Activated T-helper 1 cell treated with Interleukin-2 at 50 U/mL for 16 hours (primary cell): Measurements from ENCODE around the gene PSMA1.
"Not testable (repeated sequence)": the region's sequence is repeated elsewhere in the genome, so short reads cannot be mapped to it uniquely, and the experiment has no call there.

Experiments
- DNase-seq: peaks from one replicate; pipeline ENCODE4 v3.0.0-alpha.2; 2020; ENCODE audit warnings: low read depth

PSMA1 gene

DNA sequence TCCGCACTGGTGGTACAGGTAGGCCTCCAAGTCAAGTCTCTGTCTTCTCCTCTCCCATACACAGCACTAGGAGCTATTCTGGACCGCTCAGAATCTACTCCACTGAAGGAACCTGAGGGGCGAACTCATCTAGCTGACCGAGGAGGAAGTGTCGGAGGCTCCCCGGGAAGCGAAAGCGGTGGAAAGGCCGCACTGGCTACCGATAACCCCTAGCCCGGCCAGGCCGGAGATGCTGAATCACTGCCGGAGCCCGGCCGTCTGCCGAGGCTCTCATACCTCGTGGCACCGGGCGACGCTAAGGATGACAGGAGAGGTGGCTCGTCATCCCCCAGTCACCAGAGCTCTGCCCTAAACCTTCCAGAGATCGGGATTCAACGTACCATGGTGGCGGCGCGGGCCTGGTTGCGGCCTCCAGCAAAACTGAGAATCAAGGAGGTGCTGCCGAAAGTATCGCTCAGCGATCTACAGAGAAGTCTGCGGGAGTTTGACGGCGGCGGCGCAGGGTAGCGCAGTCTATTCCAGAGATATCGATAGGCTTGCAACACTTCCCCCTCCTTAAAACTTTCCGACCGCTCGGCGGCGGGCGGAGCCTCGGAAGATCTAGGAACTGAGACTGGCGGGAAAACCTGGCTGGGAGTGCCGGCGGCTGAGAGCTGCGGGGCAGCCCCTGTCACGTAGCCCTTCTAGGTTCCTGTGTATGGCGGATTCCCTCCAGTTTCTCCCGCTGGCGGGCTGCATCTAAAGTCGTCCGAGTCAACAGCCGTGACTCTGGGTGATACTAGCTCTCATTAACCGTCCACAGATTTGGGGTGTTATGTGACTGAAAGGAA, at the start of gene PSMA1:
Gene PSMA1, minus strand, starts transcription at position 470 of the 830 bp plus-strand sequence. Its CDS starts 87 bp downstream, at position 383.
- peak; percentile 81 for DNase-seq

DNA sequence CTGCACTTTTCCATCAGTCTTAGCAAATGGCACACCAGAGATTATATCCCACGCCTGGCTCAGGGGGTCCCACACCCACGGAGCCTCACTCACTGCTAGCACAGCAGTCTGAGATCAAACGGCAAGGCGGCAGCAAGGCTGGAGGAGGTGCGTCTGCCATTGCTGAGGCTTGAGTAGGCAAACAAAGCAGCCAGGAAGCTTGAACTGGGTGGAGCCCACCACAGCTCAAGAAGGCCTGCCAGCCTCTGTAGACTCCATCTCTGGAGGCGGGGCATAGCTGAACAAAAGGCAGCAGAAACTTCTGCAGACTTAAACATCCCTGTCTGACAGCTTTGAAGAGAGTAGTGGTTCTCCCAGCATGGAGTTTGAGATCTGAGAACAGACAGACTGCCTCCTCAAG, 49.3 kb upstream of the PSMA1 start:
- peak; percentile 39 for DNase-seq

DNA sequence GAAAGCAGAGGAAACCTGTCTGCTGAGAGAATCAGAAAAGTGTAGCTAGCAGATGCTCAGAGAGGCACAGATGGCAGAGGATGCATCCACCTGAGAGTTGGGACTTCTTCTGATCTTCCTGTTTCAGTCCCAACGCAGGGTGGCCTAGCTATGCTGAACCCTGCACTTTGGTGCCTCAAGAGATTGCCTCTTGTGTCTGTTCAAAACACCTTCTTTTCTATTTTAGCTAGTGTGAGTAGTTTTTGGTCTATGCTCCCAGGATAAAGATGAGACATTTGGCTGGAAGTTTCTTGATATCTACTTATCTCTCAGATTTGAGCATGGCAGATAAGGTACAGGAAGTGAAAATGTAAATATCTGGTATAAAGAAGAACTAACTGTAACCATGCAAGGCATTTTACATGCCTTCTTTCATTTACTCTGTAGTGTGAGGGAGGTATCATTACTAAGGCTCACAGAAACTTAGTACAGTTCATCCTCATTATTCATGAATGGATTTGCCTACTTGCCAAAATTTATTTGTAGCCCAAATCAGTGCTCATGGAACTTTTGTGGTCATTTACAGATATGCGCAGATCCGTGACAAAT, 47.0 kb upstream of the PSMA1 start:
- DNase-seq: no peak

DNA sequence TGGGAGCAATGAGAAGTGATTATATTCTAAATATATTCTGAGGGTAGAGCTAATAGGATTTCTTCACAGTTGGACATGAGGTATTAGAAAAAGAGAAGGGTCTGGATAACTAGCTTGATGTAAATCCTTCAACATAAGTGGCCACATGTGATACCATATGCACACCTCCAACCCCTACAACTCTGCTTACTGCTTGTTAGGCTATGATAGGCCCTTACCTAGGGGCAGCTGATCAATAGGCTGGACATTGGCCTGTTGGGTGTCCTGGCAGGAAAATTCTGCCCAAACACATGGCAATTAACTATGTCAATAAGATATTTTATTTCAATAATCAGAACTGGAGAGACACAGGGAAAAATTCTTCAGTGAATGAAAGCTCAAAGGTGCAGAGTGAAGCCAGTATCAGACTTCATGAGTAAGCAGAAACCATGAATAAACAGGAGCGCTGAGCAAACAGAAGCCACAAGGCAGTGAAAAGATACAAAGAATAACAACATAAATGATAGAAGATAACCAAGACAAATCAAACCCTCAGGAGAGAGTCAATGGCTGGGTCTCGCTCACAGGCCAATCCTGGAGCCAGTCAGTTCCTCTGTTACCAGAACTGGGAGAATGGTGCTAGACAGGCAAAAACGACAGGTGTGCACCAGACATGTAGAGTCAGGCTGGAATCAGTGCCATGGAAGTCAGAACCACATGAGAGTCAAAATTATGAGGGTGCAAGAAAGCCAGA, 46.3 kb upstream of the PSMA1 start:
- DNase-seq: no peak

DNA sequence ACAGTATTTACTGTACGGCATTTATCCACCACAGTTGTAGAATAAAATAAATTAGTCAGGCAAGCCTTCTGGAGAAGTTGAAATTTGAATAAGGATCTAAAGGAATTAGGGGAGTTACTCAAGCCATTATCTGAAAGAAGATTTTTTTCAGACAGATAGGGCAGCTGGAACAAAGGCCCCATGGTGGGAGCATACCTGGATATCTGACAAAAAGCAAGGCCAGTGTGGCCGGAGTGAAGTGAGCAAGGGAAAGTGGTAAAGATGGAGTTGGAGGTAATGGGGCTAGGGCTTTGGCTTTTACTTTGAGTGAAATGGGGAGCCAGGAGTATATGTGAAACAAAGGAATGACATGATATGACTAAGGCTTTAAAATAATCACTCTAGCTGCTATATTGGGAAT, 45.7 kb upstream of the PSMA1 start:
- DNase-seq: no peak

DNA sequence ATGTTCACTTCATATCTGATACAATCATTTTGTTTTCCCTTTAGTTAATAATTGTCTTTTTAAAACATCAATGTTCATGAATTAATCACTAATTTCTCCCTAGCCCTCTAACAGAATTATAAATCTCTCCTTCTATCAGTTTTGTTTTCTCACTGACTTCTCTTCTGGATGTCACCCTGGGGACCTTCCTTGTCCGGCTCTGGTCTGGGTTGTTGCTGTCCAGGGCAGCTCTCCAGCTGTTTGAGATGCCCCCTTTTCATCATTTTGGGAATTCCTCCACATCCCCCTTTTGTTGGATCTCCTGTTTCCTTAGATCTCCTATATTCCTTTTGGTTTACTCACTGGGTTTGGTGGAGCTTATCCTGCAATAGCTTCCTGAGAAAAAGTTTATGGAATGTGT, 35.6 kb upstream of the PSMA1 start:
- DNase-seq: no peak

DNA sequence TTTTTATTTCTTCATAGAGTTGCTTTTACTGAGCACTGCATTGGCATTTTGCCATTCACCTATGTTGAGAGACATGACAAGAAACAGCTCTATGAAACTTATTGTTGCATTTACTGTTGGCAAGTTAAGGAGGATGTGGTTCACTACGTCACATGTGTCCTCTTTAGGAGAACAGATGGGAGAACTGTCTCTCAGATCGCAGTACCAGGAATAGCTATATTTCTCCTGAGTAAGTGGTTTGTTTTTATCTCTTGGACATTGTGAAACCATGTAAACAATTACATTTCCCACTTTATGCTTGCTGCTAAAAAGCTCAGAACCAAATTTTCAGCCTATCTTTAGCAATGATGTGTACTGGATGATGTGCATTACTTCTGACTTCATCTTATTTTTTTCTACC, 34.8 kb upstream of the PSMA1 start:
- DNase-seq: no peak

DNA sequence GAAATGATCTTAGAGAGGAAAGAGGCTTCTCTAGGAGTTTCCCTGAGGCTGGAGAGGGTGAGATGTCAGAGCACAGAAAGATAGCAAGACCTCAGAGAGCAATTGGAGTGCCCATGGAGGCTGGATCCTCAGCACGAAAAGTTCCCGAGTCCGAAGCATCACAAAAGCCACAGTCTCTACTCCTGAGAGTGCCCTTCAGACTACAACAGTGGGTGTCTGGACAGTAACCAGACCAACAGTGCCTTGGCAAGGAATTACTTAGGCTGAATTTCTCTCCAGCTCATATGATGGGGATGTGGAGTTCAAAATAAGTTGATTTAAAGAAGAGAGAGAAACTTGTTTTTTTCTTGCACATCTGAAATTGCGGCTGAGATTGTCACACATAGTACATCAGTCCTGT, 31.9 kb upstream of the PSMA1 start:
- DNase-seq: no peak

DNA sequence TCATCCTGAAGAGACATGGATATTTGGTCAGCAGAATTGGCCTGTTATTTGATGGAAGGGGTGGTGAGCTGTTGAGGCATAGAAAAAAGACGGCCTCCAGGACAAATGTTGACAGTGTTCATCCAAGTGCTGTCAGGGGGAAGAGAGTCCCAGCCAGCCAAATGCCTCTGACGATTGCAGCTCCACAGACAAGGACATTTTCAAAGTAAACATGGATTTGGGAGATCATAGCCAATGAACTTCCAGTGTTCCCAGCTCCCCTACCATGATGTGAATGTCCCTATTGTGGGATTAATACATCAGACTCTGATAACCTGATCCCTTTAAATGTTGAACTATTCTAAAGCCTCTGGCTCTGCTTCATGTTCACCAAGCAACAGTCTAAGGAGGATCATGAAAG, 31.2 kb upstream of the PSMA1 start:
- DNase-seq: no peak

DNA sequence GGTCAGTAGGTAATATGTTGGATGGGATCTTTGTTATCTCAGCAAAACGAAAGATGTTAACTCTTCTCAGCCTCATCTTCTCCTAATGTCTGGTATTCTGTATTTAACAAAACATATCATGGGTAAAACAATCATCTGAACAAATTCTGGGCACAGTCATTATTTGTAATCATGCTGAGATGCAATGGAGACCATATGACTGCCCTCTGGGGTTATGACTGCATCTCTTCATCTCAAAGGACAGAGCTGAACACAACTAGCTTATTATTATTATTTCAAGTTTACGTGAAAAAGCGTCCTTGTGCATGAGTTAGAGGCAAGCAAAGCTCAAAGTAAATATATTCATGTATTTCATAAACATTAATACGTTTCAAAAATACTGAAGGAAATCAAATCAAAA, 29.7 kb upstream of the PSMA1 start:
- DNase-seq: no peak

DNA sequence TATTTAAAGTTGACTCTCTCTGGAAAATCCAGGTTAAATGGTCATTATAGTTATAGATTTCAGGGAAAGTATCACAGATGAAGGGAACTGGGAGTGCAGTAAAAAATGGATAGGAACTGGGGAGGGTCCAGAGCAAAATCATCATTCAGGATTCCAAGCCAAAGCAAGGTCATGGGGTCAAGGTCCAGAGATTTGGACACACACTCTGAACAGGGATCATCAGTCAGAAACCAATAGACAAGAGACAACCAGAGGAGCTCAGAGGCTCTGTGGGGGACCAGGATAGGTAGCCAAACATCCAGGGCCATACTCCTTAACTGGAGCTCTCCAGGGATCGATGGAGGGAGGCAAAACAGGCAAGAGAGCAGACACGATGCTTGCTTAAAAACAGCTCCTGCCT, 27.3 kb upstream of the PSMA1 start:
- DNase-seq: no peak

DNA sequence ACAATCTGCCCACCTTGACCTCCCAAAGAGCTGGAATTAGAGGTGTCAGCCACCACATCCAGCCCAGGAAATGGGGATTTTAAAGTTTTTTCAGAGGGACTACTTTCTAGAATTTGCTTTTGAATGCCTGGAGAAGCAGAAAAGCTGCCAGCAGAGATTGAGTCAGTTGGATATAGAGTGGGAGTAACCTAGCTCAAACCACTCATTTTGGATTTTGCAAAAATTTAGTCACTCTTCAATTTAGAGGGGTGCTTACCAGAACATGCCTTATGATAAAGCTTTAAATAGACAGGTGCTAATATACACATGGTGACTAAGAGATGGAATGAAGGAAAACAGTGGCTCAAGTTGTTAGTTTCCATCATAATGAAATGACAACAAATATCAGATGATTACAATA, 26.5 kb upstream of the PSMA1 start:
- DNase-seq: no peak

DNA sequence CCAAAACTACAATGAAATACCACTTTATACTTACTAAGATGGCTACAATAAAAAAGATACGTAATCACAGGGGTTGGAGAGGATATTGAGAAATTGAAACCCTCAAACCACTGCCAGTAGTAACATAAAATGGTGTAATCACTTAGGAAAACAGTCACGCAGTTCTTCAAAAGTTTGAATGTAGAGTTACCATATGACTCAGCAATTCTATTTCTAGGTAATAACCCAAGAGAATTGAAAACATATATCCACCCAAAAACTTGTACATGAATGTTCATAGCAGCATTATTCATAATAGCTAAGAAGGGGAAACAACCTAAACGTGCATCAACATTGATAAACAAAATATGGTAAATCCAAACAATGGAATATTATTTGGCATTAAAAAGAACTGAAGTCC, 24.4 kb upstream of the PSMA1 start:
- no peak for DNase-seq

DNA sequence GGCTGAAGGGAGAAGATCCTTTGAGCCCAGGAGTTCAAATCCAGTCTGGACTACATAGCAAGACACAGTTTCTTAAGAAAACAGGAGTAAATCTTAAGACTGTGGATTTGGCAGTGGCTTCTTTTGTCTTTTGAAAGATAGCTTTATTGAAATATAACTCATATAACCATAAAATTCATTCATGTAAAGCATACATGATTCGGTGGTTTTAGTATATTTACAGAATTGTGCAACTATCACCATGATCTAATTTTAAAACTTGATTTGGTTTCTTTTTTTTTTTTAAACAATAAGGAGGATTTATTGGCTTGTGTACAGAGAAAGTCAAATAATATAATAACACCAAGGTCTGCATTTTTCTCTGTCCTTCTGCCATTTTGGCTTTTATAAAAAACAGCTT, 23.1 kb upstream of the PSMA1 start:
- no peak for DNase-seq

DNA sequence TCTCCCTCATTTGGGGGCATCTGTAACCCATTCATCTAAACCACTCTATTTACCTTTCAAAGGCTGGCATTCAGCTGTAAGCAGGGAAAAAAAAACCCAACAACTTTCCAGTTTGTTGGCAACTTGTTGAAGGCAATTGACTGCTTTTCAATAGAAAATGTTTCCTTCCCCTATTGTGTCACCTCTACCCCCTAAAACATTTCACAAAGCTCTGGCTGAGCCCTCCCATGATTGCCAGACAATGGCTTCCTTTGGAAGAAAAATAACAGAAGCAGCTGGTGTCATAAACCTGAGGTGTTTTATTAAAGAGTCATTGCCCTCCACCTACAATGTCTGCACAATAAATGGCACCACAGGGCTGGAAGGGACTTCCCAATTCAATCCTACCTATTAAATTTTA, 22.1 kb upstream of the PSMA1 start:
- DNase-seq: no peak

DNA sequence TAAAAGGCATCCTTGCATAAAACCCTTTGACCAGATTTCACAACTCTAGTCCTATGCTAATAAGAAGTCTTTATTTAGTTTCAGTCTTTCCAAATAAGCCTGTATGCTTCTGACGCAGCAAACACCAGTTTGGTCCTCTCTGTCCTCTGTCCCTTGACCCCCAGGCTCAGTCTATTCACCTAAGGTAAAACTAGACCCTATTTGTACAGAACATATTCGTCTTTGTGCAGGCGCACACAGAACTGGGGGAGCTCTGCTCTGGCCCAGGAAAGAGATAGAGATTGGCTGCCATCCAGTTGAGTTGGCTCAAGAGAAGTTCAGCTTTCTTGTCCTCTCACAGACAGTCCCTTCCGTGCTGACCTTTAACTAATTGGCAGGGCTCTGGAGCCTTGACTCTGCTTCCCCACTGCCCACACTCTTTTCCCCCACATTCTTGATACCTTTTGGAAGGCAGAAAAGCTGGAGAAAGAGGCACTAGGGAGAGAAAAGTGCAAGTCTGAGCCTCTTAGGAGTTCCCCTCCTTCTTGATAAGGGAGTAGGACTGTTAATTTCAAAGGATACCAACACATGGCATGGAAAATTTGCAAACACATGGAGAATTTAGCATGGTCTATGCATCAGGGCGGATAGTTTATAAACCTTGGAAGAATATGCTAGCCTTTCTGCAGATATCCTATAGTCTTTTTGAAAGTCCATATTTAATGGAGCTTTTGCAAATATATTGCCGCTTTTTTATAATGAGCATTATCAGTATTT, 21.2 kb upstream of the PSMA1 start:
- DNase-seq: no peak

DNA sequence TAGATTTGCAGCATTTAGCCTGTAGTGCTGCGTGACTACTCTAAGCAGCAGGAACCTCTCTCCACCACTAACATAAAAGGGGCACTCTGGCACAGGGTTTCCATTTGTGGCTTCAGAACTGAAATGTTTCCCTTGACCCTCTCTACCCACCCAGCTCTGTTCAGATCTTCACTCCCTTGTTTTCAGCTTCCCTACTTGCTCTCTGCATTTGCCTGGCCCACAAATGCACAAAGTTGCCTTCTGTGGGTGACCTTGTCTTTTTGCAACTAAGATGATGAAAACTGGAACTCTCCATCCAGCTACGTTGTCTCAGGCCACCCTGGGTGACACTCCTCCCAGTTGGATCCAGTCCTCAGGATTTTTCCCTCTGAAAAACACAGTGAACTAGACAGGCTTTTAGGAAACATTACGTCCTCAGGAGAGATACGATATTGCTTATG, 19.8 kb upstream of the PSMA1 start:
- DNase-seq: no peak

DNA sequence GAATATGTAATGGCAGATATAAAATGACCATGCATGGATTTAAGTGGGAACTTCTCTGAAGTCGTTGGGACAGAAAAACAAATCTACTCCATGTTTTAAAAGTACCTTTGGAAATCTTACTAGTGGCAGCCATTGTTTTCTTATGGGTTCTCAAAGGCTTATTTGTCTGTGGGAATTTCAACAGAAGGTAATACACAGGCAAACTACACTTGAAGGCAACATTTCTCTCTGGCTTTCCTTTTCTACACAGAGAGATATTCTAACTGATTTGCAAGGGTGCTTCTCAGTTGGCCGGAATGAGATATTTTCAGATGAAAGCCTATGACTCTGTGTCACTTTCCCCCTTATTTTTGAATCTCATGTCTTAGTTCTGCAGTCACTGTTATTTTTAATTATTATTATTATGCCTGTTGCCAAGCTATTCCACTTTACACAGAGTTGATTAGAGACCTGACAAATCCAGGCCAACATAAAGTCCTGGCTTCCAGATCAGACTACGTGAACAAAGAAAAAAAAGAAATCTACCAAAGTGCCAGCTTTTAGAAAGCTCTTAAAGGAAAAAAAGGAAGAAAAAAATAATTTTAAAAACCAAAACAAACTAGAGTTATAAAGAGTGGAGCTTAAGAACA, 18.9 kb upstream of the PSMA1 start:
- DNase-seq: no peak

DNA sequence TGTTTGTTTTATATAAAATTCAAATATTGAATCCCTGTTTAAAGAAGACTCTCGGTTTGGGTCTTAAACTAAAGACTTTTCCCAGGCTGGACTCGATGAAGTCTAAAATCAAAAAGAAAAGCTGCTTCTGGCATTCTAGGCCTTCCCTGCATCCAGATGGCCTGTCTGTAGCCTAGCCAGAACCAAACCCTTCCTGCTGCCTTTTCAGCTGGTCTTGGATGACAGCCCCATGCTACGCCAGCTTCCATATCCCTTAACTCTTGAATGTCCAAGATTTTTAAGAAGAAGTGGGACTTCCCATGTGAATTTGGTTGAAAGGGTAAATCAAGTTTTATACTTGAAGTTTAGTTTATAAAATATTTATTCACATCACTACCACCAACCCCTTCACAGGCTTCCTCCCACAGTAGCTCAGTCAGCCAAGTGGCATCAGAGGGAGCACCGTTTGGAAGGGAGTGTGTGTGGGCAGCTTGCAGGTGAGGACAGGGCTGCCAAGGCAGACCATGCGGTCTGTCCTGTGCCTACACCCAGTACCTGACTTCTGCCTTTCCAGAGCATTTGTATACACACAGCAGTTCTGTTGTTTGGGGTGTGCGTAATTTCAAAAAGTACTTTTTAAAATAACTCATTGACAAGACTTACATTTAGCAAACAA, 18.2 kb upstream of the PSMA1 start:
- DNase-seq: no peak

DNA sequence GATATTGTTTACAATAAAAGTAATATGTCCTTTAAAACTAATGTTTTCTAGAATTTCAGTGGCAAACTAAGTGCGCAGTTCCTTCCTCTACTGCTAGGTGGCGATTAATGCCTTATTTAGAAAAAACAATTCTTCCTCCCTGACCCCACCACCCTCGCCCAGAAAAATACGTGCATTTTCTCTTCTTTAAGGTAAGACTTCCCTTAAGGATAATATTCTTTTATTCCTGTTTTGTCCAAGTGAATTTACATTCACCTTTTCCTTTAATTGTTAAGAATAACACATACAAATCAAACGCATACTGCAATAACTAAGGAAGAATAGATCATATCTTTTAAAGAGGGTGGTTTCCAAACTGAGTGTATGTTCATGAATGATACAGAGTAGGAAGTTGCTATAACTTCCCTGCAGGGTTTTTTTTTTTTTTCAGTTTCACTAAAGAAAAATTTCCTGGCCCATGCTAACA, 17.0 kb upstream of the PSMA1 start:
- no peak for DNase-seq

DNA sequence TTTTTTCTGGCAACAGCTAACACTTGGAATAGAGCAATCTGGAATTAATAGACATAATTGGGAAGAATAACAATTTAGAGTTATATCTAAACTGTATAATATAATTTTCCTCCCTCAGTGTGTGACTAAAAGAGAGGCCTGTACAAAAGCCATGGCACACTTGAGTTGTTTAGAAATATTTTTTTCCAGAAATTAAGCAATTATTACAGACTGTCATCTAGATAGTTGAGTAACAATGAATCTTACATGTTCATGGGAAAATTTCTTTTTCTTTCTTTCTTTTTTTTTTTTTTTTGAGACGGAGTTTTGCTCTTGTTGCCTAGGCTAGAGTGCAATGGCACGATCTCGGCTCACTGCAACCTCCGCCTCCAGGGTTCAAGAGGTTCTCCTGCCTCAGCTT, 15.0 kb upstream of the PSMA1 start:
- DNase-seq: not testable (repeated sequence)
